ENCODE results near the gene SGO1.
"Not testable (repeated sequence)": the region's sequence is repeated elsewhere in the genome, so short reads cannot be mapped to it uniquely, and the experiment has no call there.

Gene SGO1

GRCh38 chr3:20185679-20186599 lies at the start of gene SGO1:
TSS of gene SGO1 (minus strand) at chr3:20186206. CDS start at chr3:20184027, 2,179 bp downstream.
- peak; percentile 100 for DNase-seq

GRCh38 chr3:20235796-20236195 lies 49.8 kb upstream of the SGO1 start:
- no peak for DNase-seq

- DNase-seq, result no peak
Observed at GRCh38 chr3:20232906-20233780, 47.1 kb upstream of the SGO1 start.

GRCh38 chr3:20230954-20231353 lies 44.9 kb upstream of the SGO1 start:
- no peak for DNase-seq

GRCh38 chr3:20225769-20226168 lies 39.8 kb upstream of the SGO1 start:
- no peak for DNase-seq

GRCh38 chr3:20222274-20222673 lies 36.3 kb upstream of the SGO1 start:
- DNase-seq, result no peak

- no peak for DNase-seq
Observed at GRCh38 chr3:20218215-20218614, 32.2 kb upstream of the SGO1 start.

GRCh38 chr3:20215636-20216035 lies 29.6 kb upstream of the SGO1 start:
- no peak for DNase-seq

GRCh38 chr3:20213491-20213890 lies 27.5 kb upstream of the SGO1 start:
- DNase-seq, result not testable (repeated sequence)

GRCh38 chr3:20207945-20208344 lies 21.9 kb upstream of the SGO1 start:
- not testable (repeated sequence) for DNase-seq

GRCh38 chr3:20205898-20206297 lies 19.9 kb upstream of the SGO1 start:
- DNase-seq, result not testable (repeated sequence)

- DNase-seq, result no peak
Observed at GRCh38 chr3:20201143-20201542, 15.1 kb upstream of the SGO1 start.

GRCh38 chr3:20197775-20198174 lies 11.8 kb upstream of the SGO1 start:
- DNase-seq, result no peak

- no peak for DNase-seq
Observed at GRCh38 chr3:20194793-20195460, 8.9 kb upstream of the SGO1 start.

GRCh38 chr3:20190991-20191390 lies 5.0 kb upstream of the SGO1 start:
- DNase-seq, result no peak

GRCh38 chr3:20186600-20187004 lies 596 bp upstream of the SGO1 start:
- DNase-seq, result no peak

- no peak for DNase-seq
Observed at GRCh38 chr3:20185331-20185678, 701 bp downstream of the SGO1 start.

GRCh38 chr3:20182206-20182605 lies 3.8 kb downstream of the SGO1 start:
- DNase-seq, result no peak

GRCh38 chr3:20181276-20181675 lies 4.7 kb downstream of the SGO1 start:
- DNase-seq, result no peak

GRCh38 chr3:20173844-20174410 lies 12.1 kb downstream of the SGO1 start:
- no peak for DNase-seq

GRCh38 chr3:20161714-20162113 lies 24.3 kb downstream of the SGO1 start:
- DNase-seq, result no peak

- no peak for DNase-seq
Observed at GRCh38 chr3:20160230-20160629, 25.8 kb downstream of the SGO1 start.

- DNase-seq, result no peak
Observed at GRCh38 chr3:20154928-20155327, 31.1 kb downstream of the SGO1 start.

All from activated T-cell treated with anti-CD3 and anti-CD28 coated beads for 4 hours (primary cell).